GM23338 (cell line): ENCODE measurements around the gene AGBL4. TPM values are rescaled to one million over a fixed set of nuclear protein-coding genes. Genes with fewer than 3 reads are reported as not detected.

Experiments used
- ATAC-seq: fragments of 200-7000 bp; cut with Tn5 transposase; 3 replicates; pipeline ENCODE4 v1.9.1; 2020
- DNase-seq: peaks from one replicate; pipeline ENCODE4 v3.0.0-alpha.2; 2015; ENCODE audit warnings: low spot score
- H2AFZ ChIP-seq: fragments of 200-600 bp; sonication (generic); 2 replicates; pipeline ENCODE4 v1.8.0; 2016; ENCODE audit warnings: antibody characterized with exemption, mild to moderate bottlenecking, moderate library complexity
- H3F3A ChIP-seq: fragments of 200-600 bp; sonication (generic); replicated peaks from 2 replicates; pipeline ENCODE4 v1.8.0; 2017; ENCODE audit warnings: antibody characterized with exemption, mixed run types, low read depth
- H3K27ac ChIP-seq: fragments of 200-600 bp; sonication (generic); 2 replicates; pipeline ENCODE4 v1.6.1; 2016; ENCODE audit warnings: low read depth
- H3K27me3 ChIP-seq: fragments of 200-600 bp; sonication (generic); 2 replicates; pipeline ENCODE4 v1.8.0; 2016; ENCODE audit warnings: mild to moderate bottlenecking, mixed run types, moderate library complexity; ENCODE audit not compliant: insufficient read depth
- H3K36me3 ChIP-seq: fragments of 200-600 bp; sonication (generic); 2 replicates; pipeline ENCODE4 v1.8.0; 2016; ENCODE audit warnings: mild to moderate bottlenecking; ENCODE audit not compliant: insufficient read depth
- H3K4me1 ChIP-seq: fragments of 200-600 bp; sonication (generic); 2 replicates; pipeline ENCODE4 v1.8.0; 2016; ENCODE audit warnings: mild to moderate bottlenecking, moderate library complexity; ENCODE audit not compliant: insufficient read depth
- H3K4me2 ChIP-seq: fragments of 200-600 bp; sonication (generic); 2 replicates; pipeline ENCODE4 v1.7.1; 2017; ENCODE audit warnings: mixed run types
- H3K4me3 ChIP-seq: fragments of 200-600 bp; sonication (generic); 2 replicates; pipeline ENCODE4 v1.6.1; 2016; ENCODE audit warnings: mixed run types
- H3K79me2 ChIP-seq: fragments of 200-600 bp; sonication (generic); replicated peaks from 2 replicates; pipeline ENCODE4 v1.8.0; 2017; ENCODE audit warnings: mild to moderate bottlenecking; ENCODE audit not compliant: insufficient read depth
- H3K9me2 ChIP-seq: fragments of 200-600 bp; sonication (generic); 2 replicates; pipeline ENCODE4 v1.8.0; 2017; ENCODE audit not compliant: insufficient read depth
- H4K20me1 ChIP-seq: fragments of 200-600 bp; sonication (generic); replicated peaks from 2 replicates; pipeline ENCODE4 v1.8.0; 2017; ENCODE audit warnings: mild to moderate bottlenecking; ENCODE audit not compliant: insufficient read depth
- H3K27ac Mint-ChIP-seq: 2 replicates; pipeline ENCODE4 v1.8.0; 2020; ENCODE audit warnings: inconsistent platforms, mild to moderate bottlenecking, moderate library complexity, mixed read lengths
- H3K27me3 Mint-ChIP-seq: 3 replicates; pipeline ENCODE4 v1.8.0; 2022; ENCODE audit warnings: low read depth, mild to moderate bottlenecking, moderate library complexity, mixed read lengths, inconsistent platforms; ENCODE audit not compliant: insufficient read depth, poor library complexity
- H3K36me3 Mint-ChIP-seq: 3 replicates; pipeline ENCODE4 v1.8.0; 2021; ENCODE audit warnings: low read depth, mild to moderate bottlenecking, inconsistent platforms, moderate library complexity, mixed read lengths
- H3K4me1 Mint-ChIP-seq: 3 replicates; pipeline ENCODE4 v1.8.0; 2020; ENCODE audit warnings: mild to moderate bottlenecking, inconsistent platforms, mixed read lengths
- H3K4me3 Mint-ChIP-seq: 3 replicates; pipeline ENCODE4 v1.8.0; 2021; ENCODE audit warnings: moderate library complexity, mild to moderate bottlenecking, inconsistent platforms, mixed read lengths
- H3K9me3 Mint-ChIP-seq: 3 replicates; pipeline ENCODE4 v1.8.0; 2020; ENCODE audit warnings: moderate library complexity, mild to moderate bottlenecking, inconsistent platforms, mixed read lengths
- CREB1 ChIP-seq: fragments of 250-450 bp; sonication (Bioruptor Pico); IDR thresholded peaks from 2 replicates; pipeline ENCODE4 v1.5.0; 2020; ENCODE audit warnings: low read depth, mild to moderate bottlenecking, moderate library complexity
- CTCF ChIP-seq, 2 experiments: fragments of 200-600 bp in 1 of 2; sonication (generic) in 1 of 2; conservative IDR thresholded peaks; 2 replicates each; pipeline versions ENCODE4 v1.5.1 to v1.6.1; 2016 to 2017; ENCODE audit warnings: antibody characterized with exemption in 2 of 2, low read depth in 2 of 2, mild to moderate bottlenecking in 2 of 2, moderate library complexity in 1 of 2
- ETS1 ChIP-seq: IDR thresholded peaks from 2 replicates; pipeline ENCODE4 v1.6.1; 2016; ENCODE audit warnings: antibody characterized with exemption
- EZH2 ChIP-seq: fragments of 200-600 bp; sonication (generic); IDR thresholded peaks from one replicate; pipeline ENCODE4 v1.8.0; 2017; ENCODE audit warnings: antibody characterized with exemption, mild to moderate bottlenecking, low read depth; ENCODE audit not compliant: unreplicated experiment
- EZH2phosphoT487 ChIP-seq: fragments of 200-600 bp; sonication (generic); IDR thresholded peaks from one replicate; pipeline ENCODE4 v1.8.1; 2018; ENCODE audit warnings: antibody characterized with exemption; ENCODE audit not compliant: unreplicated experiment
- JUNB ChIP-seq: IDR thresholded peaks from one replicate; pipeline ENCODE4 v1.6.1; 2016; ENCODE audit warnings: antibody characterized with exemption; ENCODE audit not compliant: unreplicated experiment
- NANOG ChIP-seq: IDR thresholded peaks from 2 replicates; pipeline ENCODE4 v1.6.1; 2016; ENCODE audit warnings: antibody characterized with exemption, borderline replicate concordance
- POLR2AphosphoS5 ChIP-seq: IDR thresholded peaks from 2 replicates; pipeline ENCODE4 v1.6.1; 2016; ENCODE audit warnings: antibody characterized with exemption, low read depth
- REST ChIP-seq: IDR thresholded peaks from one replicate; pipeline ENCODE4 v1.6.1; 2018; ENCODE audit warnings: antibody characterized with exemption; ENCODE audit not compliant: unreplicated experiment
- STAT1 ChIP-seq: IDR thresholded peaks from one replicate; pipeline ENCODE4 v1.6.1; 2016; ENCODE audit warnings: antibody characterized with exemption; ENCODE audit not compliant: unreplicated experiment
- ZNF114 ChIP-seq: fragments of 250-450 bp; sonication (Bioruptor Pico); IDR thresholded peaks from 2 replicates; pipeline ENCODE4 v1.5.0; 2020; ENCODE audit warnings: mild to moderate bottlenecking, moderate library complexity
- ZNF331 ChIP-seq: fragments of 250-450 bp; sonication (Bioruptor Pico); IDR thresholded peaks from 2 replicates; pipeline ENCODE4 v1.5.0; 2020; ENCODE audit warnings: low read depth, mild to moderate bottlenecking, moderate library complexity
- ZNF462 ChIP-seq: fragments of 250-450 bp; sonication (Bioruptor Pico); IDR thresholded peaks from 2 replicates; pipeline ENCODE4 v1.5.0; 2020; ENCODE audit warnings: mild to moderate bottlenecking, moderate library complexity
- polyA plus RNA-seq: library from polyadenylated mRNA; unstranded; fragments of >200 nt; fragmentation: Nextera tagmentation; extraction: Ambion mirVana; gene quantifications from 2 replicates; pipeline ENCODE4 v1.2.1, GENCODE V29; 2016
- total RNA-seq: library from RNA; depleted of rRNA; stranded (reverse); fragments of >200 nt; shearing (Covaris generic); gene quantifications from 2 replicates; pipeline ENCODE4 v1.2.3, GENCODE V29; 2014

AGBL4 gene
- total and polyA plus RNA-seq, 2 experiments from 2014 or later = 0.91 to 1.5 TPM

GRCh38 chr1:49102752-49103151, 921.0 kb downstream of the AGBL4 start:
- Mint-ChIP-seq H3K27ac (no peak overlapping the region), H3K4me1 (no peaks in the 10 kb centered on the region), H3K4me3 (no peak overlapping the region), H3K27me3 (no peaks in the 10 kb centered on the region), H3K36me3 (no peaks in the 10 kb centered on the region; the same call in none of the 3 replicates), H3K9me3 (peaks cover 96% of the 10 kb centered on the region)
- H3K4me2 ChIP-seq = no peak overlapping the region
- ATAC-seq (no peak), DNase-seq (no peak)
- no peaks in the 10 kb centered on the region for H3K9me2 ChIP-seq
- H3K36me3 ChIP-seq = no peaks in the 10 kb centered on the region
- H3K27me3 ChIP-seq = no peaks in the 10 kb centered on the region
- H3K79me2 ChIP-seq = no peaks in the 10 kb centered on the region
- H3K4me3 ChIP-seq = no peak overlapping the region
- no peak overlapping the region for H3K27ac ChIP-seq
- no peaks in the 10 kb centered on the region for H3F3A ChIP-seq
- no peaks in the 10 kb centered on the region for H3K4me1 ChIP-seq
- no peaks in the 10 kb centered on the region for H4K20me1 ChIP-seq
- H2AFZ ChIP-seq = no peak overlapping the region
- no peak for TF ChIP-seq ETS1
- no peak for TF ChIP-seq JUNB
- TF ChIP-seq EZH2 = no peak
- TF ChIP-seq ZNF331 (CRISPR knock-in tag) = no peak
- TF ChIP-seq STAT1 = no peak
- TF ChIP-seq ZNF462 (CRISPR knock-in tag) = no peak
- TF ChIP-seq ZNF114 = no peak
- TF ChIP-seq NANOG = no peak
- no peak for TF ChIP-seq POLR2AphosphoS5
- no peak for TF ChIP-seq CREB1 (CRISPR knock-in tag)
- no peak for TF ChIP-seq CTCF (conservative IDR thresholded peaks at IDR 0.05; ENCODE audit: low read depth in 2 of 2)
- no peak for TF ChIP-seq REST
- TF ChIP-seq EZH2phosphoT487 = no peak
